DMS153 (cell line): ENCODE measurements around the gene VAV2.
A peak's percentile ranks its signal among the peaks of the same experiment; 100 is the strongest.

Source experiments
- DNase-seq: peaks from one replicate; lab custom pipeline; 2025; lab: John Stamatoyannopoulos, UW

VAV2 gene

GRCh38 chr9:133794016-133794760, 197.9 kb downstream of the VAV2 start:
- no peak for DNase-seq

GRCh38 chr9:133793471-133793870, 198.7 kb downstream of the VAV2 start:
- no peak for DNase-seq

GRCh38 chr9:133792721-133793470, 199.2 kb downstream of the VAV2 start:
- DNase-seq = no peak

- DNase-seq = no peak
Measured at GRCh38 chr9:133791735-133792649, 200.1 kb downstream of the VAV2 start.

- no peak for DNase-seq
Measured at GRCh38 chr9:133791069-133791468, 201.1 kb downstream of the VAV2 start.

GRCh38 chr9:133789778-133790177, 202.3 kb downstream of the VAV2 start:
- DNase-seq = no peak

- peak; percentile 54 for DNase-seq
Measured at GRCh38 chr9:133788819-133789717, 203.1 kb downstream of the VAV2 start.

- DNase-seq = no peak
Measured at GRCh38 chr9:133788045-133788818, 203.9 kb downstream of the VAV2 start.

GRCh38 chr9:133787754-133788025, 204.4 kb downstream of the VAV2 start:
- DNase-seq = no peak

- DNase-seq = no peak
Measured at GRCh38 chr9:133786907-133787753, 205.0 kb downstream of the VAV2 start.

GRCh38 chr9:133786371-133786753, 205.8 kb downstream of the VAV2 start:
- no peak for DNase-seq

GRCh38 chr9:133785753-133786370, 206.3 kb downstream of the VAV2 start:
- no peak for DNase-seq

- DNase-seq = no peak
Measured at GRCh38 chr9:133784731-133785561, 207.2 kb downstream of the VAV2 start.

GRCh38 chr9:133783331-133783731, 208.8 kb downstream of the VAV2 start:
- DNase-seq = no peak

- no peak for DNase-seq
Measured at GRCh38 chr9:133782157-133783130, 209.7 kb downstream of the VAV2 start.

- no peak for DNase-seq
Measured at GRCh38 chr9:133781828-133782135, 210.3 kb downstream of the VAV2 start.
